HG02840 (cell line): ENCODE data around the gene CPAMD8.
"Not testable (repeated sequence)": the region's sequence is repeated elsewhere in the genome, so short reads cannot be mapped to it uniquely, and the experiment has no call there.

Source experiments
- ATAC-seq: cut with Tn5 transposase; IDR thresholded peaks from one replicate; pipeline ENCODE4 v1.9.1; 2021; ENCODE audit warnings: mild to moderate bottlenecking, moderate library complexity, moderate number of reproducible peaks; ENCODE audit not compliant: unreplicated experiment, low FRiP score

The CPAMD8 gene

GRCh38 chr19:16878181-16878965, 148.2 kb downstream of the CPAMD8 start:
- ATAC-seq = no peak

DNA sequence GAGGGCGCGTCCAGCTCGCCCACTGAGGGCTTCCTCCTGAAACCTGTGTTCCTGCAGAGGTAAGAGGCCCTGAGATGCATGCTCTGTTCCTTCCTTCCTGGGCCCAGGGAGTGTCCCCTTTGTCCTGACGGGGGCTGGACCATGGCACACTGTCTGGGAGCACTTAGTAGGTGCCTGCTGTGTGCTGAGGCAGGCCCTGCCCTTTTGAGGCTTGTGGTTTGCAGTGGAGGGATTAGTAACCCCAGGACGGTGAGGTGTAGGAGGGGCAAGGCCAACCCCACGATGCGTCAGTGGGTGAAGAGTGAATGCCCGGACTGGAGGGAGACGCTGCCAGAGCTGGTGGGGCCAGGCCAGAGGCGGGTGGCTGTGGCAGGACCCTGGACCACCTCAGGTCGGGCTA, 149.0 kb downstream of the CPAMD8 start:
- no peak for ATAC-seq

- ATAC-seq = no peak
Measured at GRCh38 chr19:16876904-16877361, 149.7 kb downstream of the CPAMD8 start.

GRCh38 chr19:16875584-16876555, 150.7 kb downstream of the CPAMD8 start:
- no peak for ATAC-seq

DNA sequence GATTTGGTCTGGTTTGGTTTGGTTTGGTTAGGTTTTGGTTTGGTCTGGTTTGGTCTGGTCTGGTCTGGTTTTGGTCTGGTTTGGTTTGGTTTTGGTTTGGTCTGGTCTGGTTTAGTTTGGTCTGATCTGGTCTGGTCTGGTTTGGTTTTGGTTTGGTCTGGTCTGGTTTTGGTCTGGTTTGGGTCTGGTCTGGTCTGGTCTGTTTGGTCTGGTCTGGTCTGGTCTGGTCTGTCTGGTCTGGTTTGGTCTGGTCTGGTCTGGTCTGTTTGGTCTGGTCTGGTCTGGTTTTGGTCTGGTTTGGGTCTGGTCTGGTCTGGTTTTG, 151.7 kb downstream of the CPAMD8 start:
- ATAC-seq = not testable (repeated sequence)

GRCh38 chr19:16874250-16874977, 152.2 kb downstream of the CPAMD8 start:
- ATAC-seq = no peak

DNA sequence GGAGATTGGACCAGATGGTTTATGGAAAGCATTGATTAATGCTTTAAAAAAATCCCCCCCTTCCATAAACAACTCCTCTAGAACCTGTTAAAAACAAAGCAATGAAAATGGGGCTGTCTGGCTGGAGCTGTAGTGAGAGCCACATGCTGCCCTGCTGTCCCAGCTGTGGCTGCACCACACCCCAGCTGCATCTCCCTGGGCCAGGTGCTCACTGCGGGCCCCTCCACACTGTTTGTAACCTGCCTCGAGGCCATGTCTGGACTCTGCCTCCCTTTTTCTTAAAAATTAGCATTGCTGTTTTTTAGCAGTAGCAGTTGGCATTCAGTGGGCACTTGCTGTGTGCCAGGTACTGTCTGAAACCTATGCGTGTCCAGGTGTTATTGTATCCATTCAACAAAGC, 153.0 kb downstream of the CPAMD8 start:
- no peak for ATAC-seq

DNA sequence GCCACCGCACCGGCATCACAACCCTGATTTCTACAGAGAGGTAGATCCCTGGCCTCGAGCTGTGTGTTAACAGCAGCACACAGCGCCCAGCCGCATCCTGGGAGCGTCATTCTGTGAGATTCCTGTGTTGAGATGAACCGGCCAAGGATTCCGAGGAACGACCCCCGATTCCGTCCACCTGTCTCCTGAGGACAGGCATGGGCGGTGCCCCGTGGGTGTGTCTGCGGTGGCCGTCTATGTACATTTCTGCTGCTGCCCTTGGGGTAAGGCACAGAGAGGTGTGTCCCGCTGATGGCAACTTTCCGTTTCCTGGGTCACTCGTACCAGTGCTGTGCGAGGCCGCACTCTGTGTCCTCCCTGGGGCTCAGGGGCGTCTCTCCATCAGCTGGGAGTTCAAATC, 153.9 kb downstream of the CPAMD8 start:
- ATAC-seq = no peak

DNA sequence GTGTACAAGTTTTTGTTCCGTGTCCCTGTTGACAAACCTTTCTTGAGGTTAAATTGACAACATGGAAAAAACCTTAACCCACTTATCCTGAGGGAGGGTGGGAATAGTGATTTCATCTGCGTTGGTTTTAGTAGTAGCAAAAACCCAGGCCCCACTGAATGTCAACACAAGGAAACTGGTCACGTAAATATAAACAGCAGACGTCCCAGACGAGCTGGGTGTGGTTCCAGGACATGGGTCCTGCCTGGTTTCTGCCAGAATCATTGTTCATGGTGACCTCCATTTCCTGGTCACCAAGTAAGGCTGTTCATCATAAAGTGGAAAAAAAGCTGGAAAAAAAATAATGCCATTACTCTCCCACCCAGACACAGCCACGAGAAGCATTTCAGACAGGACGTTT, 154.7 kb downstream of the CPAMD8 start:
- ATAC-seq = no peak

DNA sequence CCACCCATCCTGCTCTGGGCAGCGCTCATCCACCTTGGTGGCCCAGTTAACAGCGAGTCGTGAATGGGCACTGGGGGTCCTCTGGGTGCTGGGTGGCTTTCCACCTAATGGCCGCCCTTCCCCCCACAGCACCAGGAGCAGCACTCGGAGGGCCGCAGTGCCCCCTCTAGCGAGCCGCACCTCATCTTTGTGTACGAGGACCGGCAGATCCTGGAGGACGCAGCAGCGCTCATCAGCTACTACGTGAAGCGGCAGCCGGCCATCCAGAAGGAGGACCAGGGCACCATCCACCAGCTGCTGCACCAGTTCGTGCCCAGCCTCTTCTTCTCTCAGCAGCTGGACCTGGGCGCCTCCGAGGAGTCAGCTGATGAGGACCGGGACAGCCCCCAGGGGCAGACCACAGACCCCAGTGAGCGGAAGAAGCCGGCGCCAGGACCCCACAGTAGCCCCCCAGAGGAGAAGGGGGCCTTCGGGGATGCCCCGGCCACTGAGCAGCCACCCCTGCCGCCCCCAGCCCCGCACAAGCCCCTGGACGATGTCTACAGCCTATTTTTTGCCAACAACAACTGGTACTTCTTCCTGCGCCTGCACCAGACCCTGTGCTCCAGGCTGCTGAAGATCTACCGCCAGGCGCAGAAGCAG, 157.2 kb downstream of the CPAMD8 start:
- ATAC-seq = no peak

GRCh38 chr19:16868423-16869130, 158.0 kb downstream of the CPAMD8 start:
- ATAC-seq = no peak

- no peak for ATAC-seq
Measured at GRCh38 chr19:16867211-16867610, 159.4 kb downstream of the CPAMD8 start.

- no peak for ATAC-seq
Measured at GRCh38 chr19:16862826-16863415, 163.7 kb downstream of the CPAMD8 start.

GRCh38 chr19:16861834-16862233, 164.8 kb downstream of the CPAMD8 start:
- no peak for ATAC-seq

GRCh38 chr19:16861011-16861410, 165.6 kb downstream of the CPAMD8 start:
- ATAC-seq = no peak

DNA sequence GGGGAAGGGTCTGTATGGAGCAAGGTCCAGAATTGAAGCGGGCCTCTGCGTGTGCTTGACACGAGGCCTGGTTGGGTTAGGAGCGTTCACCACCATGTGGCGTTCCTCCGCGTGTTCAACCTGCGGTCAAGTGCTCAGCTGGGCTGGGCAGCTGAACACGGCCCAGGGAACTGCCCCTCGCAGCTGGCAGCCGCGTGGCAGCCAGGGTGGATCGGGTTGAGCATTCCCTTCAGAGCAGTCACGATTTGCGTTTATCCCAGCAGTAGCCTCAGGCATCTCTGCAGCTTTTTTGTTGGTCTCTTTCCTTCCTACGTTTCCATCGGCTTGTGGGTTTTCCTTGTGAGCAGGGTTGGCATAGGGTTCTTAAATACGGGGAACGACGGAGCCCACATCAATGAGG, 166.5 kb downstream of the CPAMD8 start:
- no peak for ATAC-seq

DNA sequence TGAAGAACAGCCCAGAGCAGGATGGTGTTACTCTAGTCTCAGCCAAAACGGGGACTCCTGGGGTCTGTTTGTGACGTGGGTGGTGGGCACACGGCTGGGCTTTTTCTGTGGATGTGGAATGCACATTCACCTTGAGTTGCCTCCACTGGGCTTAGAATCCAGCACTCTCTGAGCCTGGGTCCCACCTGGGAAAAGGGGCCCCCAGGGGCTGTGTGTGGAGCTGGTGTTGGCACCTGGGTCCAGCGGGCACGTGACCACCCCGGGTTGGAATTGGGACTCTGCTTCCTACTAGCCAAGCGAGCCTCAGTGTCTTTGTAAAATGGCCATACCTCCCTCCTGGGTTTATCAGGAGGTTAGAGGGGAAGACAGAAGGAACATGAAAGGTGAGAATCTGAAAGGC, 167.0 kb downstream of the CPAMD8 start:
- no peak for ATAC-seq

- ATAC-seq = no peak
Measured at GRCh38 chr19:16856091-16856490, 170.5 kb downstream of the CPAMD8 start.

- no peak for ATAC-seq
Measured at GRCh38 chr19:16853066-16853465, 173.5 kb downstream of the CPAMD8 start.
